ENCODE results near the gene HSP90AB1.

GRCh38 chr6:44255105-44255808 lies 8.4 kb downstream of the HSP90AB1 start:
- TF ChIP-seq CTCF (IDR thresholded peaks at IDR 0.05) (no peak), POLR2A (IDR thresholded peaks at IDR 0.05) (no peak)
